GM19043 (cell line): ENCODE data around the gene COPG2.

Experiments used
- ATAC-seq: cut with Tn5 transposase; IDR thresholded peaks from one replicate; pipeline ENCODE4 v1.9.1; 2021; ENCODE audit warnings: low read depth; ENCODE audit not compliant: unreplicated experiment

The COPG2 gene

DNA sequence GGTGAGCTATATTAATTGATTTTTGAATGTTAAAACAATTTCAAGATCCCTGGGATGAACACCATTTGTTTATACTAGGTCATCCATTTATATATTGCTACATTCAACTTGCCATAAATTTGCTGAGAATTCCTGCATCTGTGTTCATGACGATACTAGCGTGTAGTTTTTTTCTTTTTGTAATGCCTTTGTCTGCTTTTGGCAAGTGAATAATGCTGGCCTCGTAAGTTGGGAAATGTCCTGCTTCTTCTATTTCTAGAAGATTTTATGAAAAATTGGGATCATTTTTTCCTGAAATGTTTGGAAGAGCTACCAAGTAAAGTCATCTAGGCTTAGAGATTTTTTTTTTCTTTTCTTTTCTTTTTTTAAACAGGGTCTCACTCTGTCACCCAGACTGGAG is 189.6 kb downstream of the COPG2 start:
- no peak for ATAC-seq

DNA sequence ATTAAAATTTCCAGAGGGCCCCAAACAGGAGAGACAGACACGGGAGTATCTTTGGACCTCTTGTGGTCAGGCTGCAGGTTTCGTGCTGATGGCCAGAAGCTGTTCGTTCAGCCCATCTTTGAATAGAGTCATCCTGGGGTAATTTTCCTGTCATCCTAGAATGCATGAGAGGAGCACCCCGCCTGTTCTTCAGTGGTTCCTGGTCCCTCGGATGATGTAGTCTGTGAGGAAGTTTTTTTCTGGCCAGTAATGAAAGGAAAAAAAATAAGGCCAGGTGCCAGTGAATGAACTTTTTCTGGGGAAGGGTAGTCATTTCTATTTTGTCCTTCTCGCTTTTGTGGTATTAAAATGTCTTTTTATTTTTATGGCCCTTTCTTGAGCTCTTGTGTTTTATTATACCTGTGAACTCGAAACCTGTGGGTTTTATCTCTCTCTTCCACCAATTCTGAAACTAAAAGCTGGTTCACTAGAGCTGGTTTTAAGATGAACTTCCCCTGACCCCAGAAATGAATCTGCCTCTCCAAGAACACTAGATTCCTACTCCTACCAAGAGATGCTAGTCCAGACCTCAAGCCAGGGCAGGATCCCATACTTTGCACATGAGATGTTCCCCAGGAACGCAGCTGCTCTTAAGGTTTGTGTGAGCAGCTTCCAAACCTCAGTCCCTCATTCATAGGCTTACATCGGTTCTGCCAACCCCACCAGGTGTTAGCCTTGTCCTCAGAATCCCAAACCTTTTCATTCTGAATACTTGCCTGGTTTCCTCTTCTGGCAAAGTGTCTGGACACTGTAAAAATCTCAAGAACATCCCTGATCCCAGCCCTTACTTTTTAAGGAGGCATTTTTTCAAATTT is 192.0 kb downstream of the COPG2 start:
- no peak for ATAC-seq

DNA sequence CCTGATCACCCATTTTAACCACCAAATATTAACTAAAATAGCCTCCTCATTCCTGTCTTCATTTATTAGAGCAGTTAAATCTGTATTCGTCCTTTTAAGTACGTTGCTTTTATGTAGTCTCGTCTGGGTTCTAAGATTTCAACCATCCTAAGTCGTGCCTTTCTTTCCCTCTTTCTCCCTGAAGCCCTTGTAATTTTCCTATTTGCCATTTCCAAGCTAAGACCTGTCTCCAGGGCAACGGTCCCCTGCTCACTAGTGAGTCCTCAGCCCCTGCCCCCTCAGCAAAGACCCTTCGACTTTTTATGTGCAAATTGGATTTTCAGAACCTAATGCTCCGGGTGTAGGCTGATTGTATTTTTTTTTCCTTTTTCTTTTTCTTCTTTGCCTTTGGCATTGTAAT is 192.8 kb downstream of the COPG2 start:
- no peak for ATAC-seq

DNA sequence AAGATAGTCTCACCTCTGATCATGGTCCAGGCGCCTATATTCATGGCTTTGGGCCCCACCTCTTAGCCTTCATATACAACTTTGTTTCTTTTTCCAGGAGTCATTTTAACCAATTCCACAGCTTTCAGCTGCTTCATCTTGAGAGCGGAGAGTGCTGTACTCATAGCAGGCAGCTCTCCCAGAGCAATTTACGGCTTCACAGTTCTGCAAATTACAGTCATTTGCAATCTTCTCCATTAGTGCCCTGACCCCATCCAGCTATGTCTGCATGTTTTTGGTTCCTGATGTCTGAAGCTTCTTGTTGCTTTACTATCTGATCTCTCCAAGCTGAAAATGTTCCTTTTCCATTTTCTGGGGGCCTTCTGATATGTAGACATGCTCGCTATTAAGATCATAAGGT is 194.7 kb downstream of the COPG2 start:
- ATAC-seq, result no peak

DNA sequence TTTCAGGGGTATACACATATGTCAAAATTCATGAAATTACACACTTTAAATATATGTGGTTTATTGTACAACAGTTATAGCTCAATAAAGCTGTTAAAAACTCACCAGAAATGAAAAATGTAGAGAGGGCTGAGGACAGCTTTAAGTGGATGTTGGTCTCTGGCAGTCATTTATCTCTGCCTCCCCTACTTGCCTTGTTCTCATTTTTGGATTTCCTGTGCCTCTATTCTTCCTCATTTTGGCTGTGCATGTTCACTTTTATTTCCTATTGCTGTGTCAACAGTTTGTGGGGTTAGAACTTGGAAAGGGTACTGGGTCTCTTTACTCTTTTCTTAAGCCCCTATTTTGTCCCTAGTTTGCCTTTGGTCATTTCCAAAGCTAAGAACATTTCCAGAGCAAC is 195.3 kb downstream of the COPG2 start:
- no peak for ATAC-seq

DNA sequence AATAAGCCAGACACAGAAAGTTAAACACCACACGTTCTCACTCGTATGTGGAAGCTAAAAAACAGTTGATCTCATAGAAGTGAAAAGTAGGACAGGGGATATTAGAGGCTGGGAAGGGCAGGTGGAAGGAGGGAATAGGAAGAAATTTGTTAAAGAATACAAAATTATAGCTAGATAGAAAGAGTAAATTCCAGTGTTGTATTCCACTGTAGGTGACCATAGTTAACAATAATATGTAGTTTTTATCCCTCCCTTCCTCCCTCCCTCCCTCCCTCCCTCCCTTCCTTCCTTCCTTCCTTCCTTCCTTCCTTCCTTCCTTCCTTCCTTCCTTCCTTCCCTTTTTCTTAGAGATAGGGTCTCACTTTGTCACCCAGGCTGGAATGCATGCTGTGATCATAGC is 196.6 kb downstream of the COPG2 start:
- ATAC-seq, result no peak

DNA sequence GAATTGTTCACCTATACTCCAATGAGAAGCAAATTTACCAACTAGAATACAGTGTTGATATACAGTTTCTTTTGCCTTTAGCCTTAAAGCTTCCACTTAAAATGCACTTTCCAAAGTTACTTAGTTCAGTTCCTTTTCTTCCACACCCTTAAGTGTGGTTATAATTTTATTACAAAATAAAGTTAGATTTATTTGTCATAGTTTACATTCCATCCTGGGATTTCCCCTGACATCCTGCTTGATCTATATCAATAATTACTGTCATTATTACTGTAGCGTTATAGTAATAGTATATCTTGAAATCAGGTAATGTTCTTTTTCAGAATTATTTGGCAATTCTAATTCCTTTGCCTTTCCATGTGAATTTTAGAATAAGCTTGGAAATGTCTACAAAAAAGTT is 199.9 kb downstream of the COPG2 start:
- no peak for ATAC-seq

DNA sequence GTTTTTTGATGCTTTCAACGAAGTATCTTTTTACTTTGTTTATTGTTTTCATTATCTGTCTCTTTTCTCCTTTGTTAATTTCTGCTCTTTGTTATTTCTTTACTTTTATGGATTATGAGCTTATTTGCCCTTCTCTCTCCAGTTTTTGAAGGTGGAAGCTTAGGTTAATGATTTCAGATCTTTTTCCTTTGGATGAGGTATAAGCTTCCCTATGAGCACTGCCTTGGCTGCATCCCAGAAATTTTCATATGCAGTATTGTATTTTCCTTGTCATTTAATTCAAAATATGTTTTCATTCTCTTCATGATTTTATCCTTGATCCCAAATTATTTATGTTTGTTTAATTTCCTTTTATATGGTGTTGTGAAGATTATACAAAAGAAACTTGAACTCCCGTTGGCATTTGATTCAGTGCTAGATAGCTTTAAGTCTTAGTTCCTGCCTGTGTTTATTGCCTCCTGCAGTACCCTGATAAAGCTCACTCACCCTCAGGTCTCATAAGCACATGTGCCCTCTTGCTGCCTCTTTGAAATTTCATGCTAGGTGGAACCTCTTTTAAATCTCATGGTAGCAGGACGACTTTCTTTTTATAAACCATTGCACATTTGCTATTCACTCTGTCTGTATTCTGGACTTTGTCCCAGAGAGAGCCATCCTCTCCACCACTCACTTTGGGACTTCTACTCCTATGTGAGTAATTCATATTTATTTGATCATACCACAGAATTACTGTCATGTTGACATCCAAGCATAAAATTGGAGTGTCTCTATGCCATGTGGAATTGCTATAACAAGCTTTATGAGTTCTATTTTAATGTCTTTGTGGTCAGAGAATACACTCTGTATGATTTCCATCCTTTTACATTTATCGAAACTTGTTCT is 204.8 kb downstream of the COPG2 start:
- ATAC-seq, result no peak

DNA sequence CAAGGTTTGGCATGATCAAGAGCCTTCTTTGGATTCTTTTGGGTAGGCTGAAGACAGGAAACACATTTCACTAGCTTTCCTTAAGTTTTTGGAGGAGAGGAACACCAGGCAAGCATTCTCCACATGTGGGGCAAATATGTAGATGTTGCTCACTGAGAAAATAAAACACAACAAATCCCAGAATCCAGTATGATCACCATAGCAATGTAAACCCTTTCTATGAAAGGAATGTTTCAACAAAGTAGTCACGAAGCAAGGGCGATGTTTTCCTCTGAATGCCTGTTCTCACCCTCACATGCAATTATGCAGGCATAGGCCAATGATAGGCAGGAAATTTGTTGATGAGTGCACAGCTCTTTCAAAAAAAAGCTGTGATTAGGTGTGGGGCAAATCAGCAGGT is 207.3 kb downstream of the COPG2 start:
- ATAC-seq, result no peak

DNA sequence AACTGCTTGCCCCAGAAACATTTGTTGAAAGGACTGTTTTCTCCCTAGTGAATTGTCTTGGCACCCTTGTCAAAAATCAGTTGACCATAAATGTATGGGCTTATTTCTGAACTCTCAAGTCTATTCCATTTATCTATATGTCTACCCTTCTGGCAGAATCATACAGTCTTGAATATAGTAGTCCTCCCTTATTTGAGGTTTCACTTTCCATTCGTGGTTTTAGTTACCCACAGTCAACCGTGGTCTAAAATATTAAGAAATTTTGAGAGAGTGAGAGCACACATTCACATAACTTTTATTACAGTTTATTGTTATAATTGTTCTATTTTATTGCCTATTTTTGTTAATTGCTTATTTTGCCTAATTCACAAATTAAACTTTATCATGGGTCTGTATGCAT is 210.3 kb downstream of the COPG2 start:
- ATAC-seq, result no peak
